ENCODE data around the gene JTB. TPM values are rescaled to one million over a fixed set of nuclear protein-coding genes. Genes with fewer than 3 reads are reported as not detected.
A peak's percentile ranks its signal among the peaks of the same experiment; 100 is the strongest.
"Not testable (repeated sequence)": the region's sequence is repeated elsewhere in the genome, so short reads cannot be mapped to it uniquely, and the experiment has no call there.

JTB gene
- total RNA-seq, 2 experiments from 2014 or later = 127 to 156 TPM

- DNase-seq = peak; percentile 95
- peaks cover 42% of the 10 kb centered on the region for H3K36me3 Mint-ChIP-seq
- H3K27me3 Mint-ChIP-seq = no peaks in the 10 kb centered on the region
- peaks cover 45% of the 10 kb centered on the region for H3K4me1 Mint-ChIP-seq
- ATAC-seq = peak; percentile 82
- CTCF ChIA-PET = interaction anchor here (1.0 to 3.2 kb wide), 7 partner anchors 13 to 319 kb away, joined by 3 to 18 read pairs (median 4); partner anchors contain the start of genes JTB and SLC39A1
- peaks cover 1% of the 10 kb centered on the region for H3K9me3 Mint-ChIP-seq (ENCODE audit: low read depth)
- peak within 1 kb of the TSS; percentile 98 for H3K4me3 Mint-ChIP-seq
- peak within 1 kb of the TSS; percentile 99 for H3K27ac Mint-ChIP-seq
These were observed 13.1 kb upstream of the JTB start, which contains the start of gene RPS27 for GRCh38 chr1:153990468-153991150. RPS27 (plus strand) TSS chr1:153990762; CDS start chr1:153990797, 35 bp downstream.

- DNase-seq (no peak), ATAC-seq (no peak)
- H3K36me3 Mint-ChIP-seq = peaks cover 22% of the 10 kb centered on the region
- H3K27ac Mint-ChIP-seq = peak overlapping the region; percentile 87
- no peak overlapping the region for H3K4me3 Mint-ChIP-seq
- CTCF ChIA-PET = interaction anchor here (1.1 to 4.9 kb wide), 21 partner anchors 12 to 477 kb away, joined by 3 to 96 read pairs (median 11); partner anchors contain the start of genes CREB3L4, DENND4B, GATAD2B and ILF2
- peaks cover 1% of the 10 kb centered on the region for H3K9me3 Mint-ChIP-seq (ENCODE audit: low read depth)
- no peaks in the 10 kb centered on the region for H3K27me3 Mint-ChIP-seq
- H3K4me1 Mint-ChIP-seq = peaks cover 51% of the 10 kb centered on the region
These were observed 10.1 kb upstream of the JTB start for GRCh38 chr1:153987621-153988020.

GRCh38 chr1:153985941-153986761, 8.7 kb upstream of the JTB start, which contains the start of gene RAB13:
RAB13 (minus strand) TSS chr1:153986339; CDS start chr1:153986236, 103 bp downstream.
- H3K4me1 Mint-ChIP-seq = peaks cover 38% of the 10 kb centered on the region
- CTCF ChIA-PET = interaction anchor here (0.8 to 4.9 kb wide), 33 partner anchors 10 to 490 kb away, joined by 3 to 96 read pairs (median 8); partner anchors contain the start of genes CREB3L4, DENND4B, GATAD2B and ILF2

GRCh38 chr1:153985341-153985912, 8.0 kb upstream of the JTB start:
- Mint-ChIP-seq H3K27me3 (no peaks in the 10 kb centered on the region), H3K27ac (peak overlapping the region; percentile 60), H3K4me1 (peaks cover 35% of the 10 kb centered on the region), H3K4me3 (peak overlapping the region; percentile 62), H3K9me3 (ENCODE audit: low read depth) (peaks cover 1% of the 10 kb centered on the region), H3K36me3 (peaks cover 3% of the 10 kb centered on the region)
- CTCF ChIA-PET = interaction anchor here (0.5 to 4.9 kb wide), 21 partner anchors 10 to 489 kb away, joined by 3 to 96 read pairs (median 8); partner anchors contain the start of genes CREB3L4, DENND4B, GATAD2B and ILF2
- DNase-seq (no peak), ATAC-seq (no peak)

More at GRCh38 chr1:153985941-153986761, 8.7 kb upstream of the JTB start, which contains the start of gene RAB13:
- Mint-ChIP-seq H3K27ac (peak within 1 kb of the TSS; percentile 87), H3K4me3 (peak within 1 kb of the TSS; percentile 62), H3K9me3 (ENCODE audit: low read depth) (peaks cover 1% of the 10 kb centered on the region), H3K36me3 (peaks cover 9% of the 10 kb centered on the region), H3K27me3 (no peaks in the 10 kb centered on the region)
- DNase-seq = no peak
- no peak for ATAC-seq

- no peak overlapping the region for H3K27ac Mint-ChIP-seq
- CTCF ChIA-PET = interaction anchor here (0.8 to 4.9 kb wide), 6 partner anchors 14 to 209 kb away, joined by 3 to 96 read pairs (median 5); partner anchors contain the start of genes CREB3L4, DENND4B and SLC27A3
- no peaks in the 10 kb centered on the region for H3K9me3 Mint-ChIP-seq (ENCODE audit: low read depth)
- H3K27me3 Mint-ChIP-seq = no peaks in the 10 kb centered on the region
- H3K4me3 Mint-ChIP-seq = no peak overlapping the region
- no peaks in the 10 kb centered on the region for H3K36me3 Mint-ChIP-seq
- ATAC-seq (no peak), DNase-seq (no peak)
- H3K4me1 Mint-ChIP-seq = peaks cover 29% of the 10 kb centered on the region
These were observed 6.8 kb upstream of the JTB start for GRCh38 chr1:153984123-153984894.

GRCh38 chr1:153981735-153982134, 4.3 kb upstream of the JTB start:
- ATAC-seq; H3K36me3 Mint-ChIP-seq; DNase-seq; H3K27me3 Mint-ChIP-seq; H3K4me3 Mint-ChIP-seq; H3K27ac Mint-ChIP-seq; H3K9me3 Mint-ChIP-seq (ENCODE audit: low read depth): not testable (repeated sequence)
- H3K4me1 Mint-ChIP-seq = peaks cover 32% of the 10 kb centered on the region
- CTCF ChIA-PET = interaction anchor here (0.8 kb wide), 1 partner anchor 35 kb away, joined by 4 read pairs; the partner anchor contains the start of gene DENND4B

GRCh38 chr1:153979091-153979490, 1.6 kb upstream of the JTB start:
- not testable (repeated sequence) for ATAC-seq; H3K27me3 Mint-ChIP-seq; H3K9me3 Mint-ChIP-seq (ENCODE audit: low read depth); H3K27ac Mint-ChIP-seq; DNase-seq
- CTCF ChIA-PET = interaction anchor here (0.8 to 6.4 kb wide), 9 partner anchors 7 to 301 kb away, joined by 4 to 65 read pairs (median 16); partner anchors contain the start of genes CREB3L4, CRTC2, DENND4B and RAB13
- Mint-ChIP-seq H3K4me1 (peaks cover 33% of the 10 kb centered on the region), H3K4me3 (peak overlapping the region; percentile 95), H3K36me3 (peaks cover 26% of the 10 kb centered on the region)

- H3K9me3 Mint-ChIP-seq (ENCODE audit: low read depth) = no peaks in the 10 kb centered on the region
- CTCF ChIA-PET = interaction anchor here (0.8 to 6.4 kb wide), 16 partner anchors 8 to 301 kb away, joined by 3 to 65 read pairs (median 5); partner anchors contain the start of genes CREB3L4, CRTC2, DENND4B and RAB13
- no peaks in the 10 kb centered on the region for H3K27me3 Mint-ChIP-seq
- H3K4me1 Mint-ChIP-seq = peaks cover 34% of the 10 kb centered on the region
- peaks cover 28% of the 10 kb centered on the region for H3K36me3 Mint-ChIP-seq
- H3K4me3 Mint-ChIP-seq = peak overlapping the region; percentile 95
- DNase-seq (no peak), ATAC-seq (no peak)
- peak overlapping the region; percentile 87 for H3K27ac Mint-ChIP-seq
These were observed 918 bp upstream of the JTB start for GRCh38 chr1:153978274-153978909.

GRCh38 chr1:153976819-153977249, 640 bp downstream of the JTB start:
- peak overlapping the region; percentile 95 for H3K4me3 Mint-ChIP-seq
- no peaks in the 10 kb centered on the region for H3K27me3 Mint-ChIP-seq
- H3K36me3 Mint-ChIP-seq = peaks cover 33% of the 10 kb centered on the region
- CTCF ChIA-PET = interaction anchor here (0.9 to 6.4 kb wide), 17 partner anchors 7 to 444 kb away, joined by 3 to 65 read pairs (median 5); partner anchors contain the start of genes CREB3L4, CRTC2, DENND4B and RAB13
- DNase-seq (peak; percentile 44), ATAC-seq (no peak)
- H3K4me1 Mint-ChIP-seq = peaks cover 48% of the 10 kb centered on the region
- H3K27ac Mint-ChIP-seq = peak overlapping the region; percentile 94
- H3K9me3 Mint-ChIP-seq (ENCODE audit: low read depth) = no peaks in the 10 kb centered on the region

GRCh38 chr1:153973525-153973924, 3.9 kb downstream of the JTB start:
- Mint-ChIP-seq H3K4me1 (peaks cover 54% of the 10 kb centered on the region), H3K4me3 (no peak overlapping the region), H3K27ac (no peak overlapping the region), H3K27me3 (no peaks in the 10 kb centered on the region), H3K9me3 (ENCODE audit: low read depth) (no peaks in the 10 kb centered on the region), H3K36me3 (peaks cover 33% of the 10 kb centered on the region)
- ATAC-seq = no peak
- CTCF ChIA-PET = interaction anchor here (6.2 kb wide), 1 partner anchor 13 kb away, joined by 65 read pairs; the partner anchor contains the start of gene RAB13
- DNase-seq = no peak

GRCh38 chr1:153973071-153973470, 4.4 kb downstream of the JTB start:
- no peaks in the 10 kb centered on the region for H3K27me3 Mint-ChIP-seq
- DNase-seq (no peak), ATAC-seq (no peak)
- peaks cover 33% of the 10 kb centered on the region for H3K36me3 Mint-ChIP-seq
- no peak overlapping the region for H3K4me3 Mint-ChIP-seq
- H3K27ac Mint-ChIP-seq = no peak overlapping the region
- no peaks in the 10 kb centered on the region for H3K9me3 Mint-ChIP-seq (ENCODE audit: low read depth)
- peaks cover 55% of the 10 kb centered on the region for H3K4me1 Mint-ChIP-seq
- CTCF ChIA-PET = interaction anchor here (6.2 kb wide), 1 partner anchor 13 kb away, joined by 65 read pairs; the partner anchor contains the start of gene RAB13

Data from activated CD8-positive, alpha-beta memory T cell treated with anti-CD3 and anti-CD28 coated beads, Interleukin-2, amount 10 ng/mL, durations not matched to agents 7 days and 5 days (primary cell).